Activated CD8-positive, alpha-beta memory T cell treated with anti-CD3 and anti-CD28 coated beads, Interleukin-2, amount 50 U/mL, for 1 hour (primary cell): ENCODE results near the gene PPM1B.
"Not testable (repeated sequence)": the region's sequence is repeated elsewhere in the genome, so short reads cannot be mapped to it uniquely, and the experiment has no call there.

Experiments
- DNase-seq: peaks from one replicate; pipeline ENCODE4 v3.0.0-alpha.2; 2020; ENCODE audit errors: extremely low read depth

PPM1B gene

DNA sequence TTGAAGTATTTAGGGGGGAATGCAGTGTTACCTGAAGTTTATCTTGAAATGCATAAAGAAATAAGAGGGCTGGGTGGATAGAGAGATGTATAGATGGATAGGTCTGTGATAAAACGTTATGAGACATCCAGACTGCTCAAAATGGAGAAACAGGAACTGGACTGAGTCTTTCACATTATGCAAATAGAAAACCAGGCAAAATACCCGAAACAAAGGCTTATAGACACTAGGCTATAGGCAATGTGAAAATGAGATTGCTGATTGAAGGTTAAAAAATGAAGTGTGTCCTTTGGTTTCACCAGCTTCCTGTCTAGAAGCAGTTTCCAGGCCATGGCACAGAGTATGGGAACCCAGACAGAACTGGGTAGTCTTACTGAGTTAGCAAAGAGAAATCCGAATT lies 81.7 kb downstream of the PPM1B start:
- no peak for DNase-seq

- DNase-seq, result no peak
Measured at GRCh38 chr2:44254023-44254422, 85.3 kb downstream of the PPM1B start.

GRCh38 chr2:44255704-44256103 lies 87.0 kb downstream of the PPM1B start:
- DNase-seq, result not testable (repeated sequence)

GRCh38 chr2:44257802-44258201 lies 89.1 kb downstream of the PPM1B start:
- DNase-seq, result not testable (repeated sequence)

GRCh38 chr2:44267269-44267795 lies 98.7 kb downstream of the PPM1B start:
- DNase-seq, result no peak

GRCh38 chr2:44267796-44268648 lies 99.3 kb downstream of the PPM1B start:
- no peak for DNase-seq

DNA sequence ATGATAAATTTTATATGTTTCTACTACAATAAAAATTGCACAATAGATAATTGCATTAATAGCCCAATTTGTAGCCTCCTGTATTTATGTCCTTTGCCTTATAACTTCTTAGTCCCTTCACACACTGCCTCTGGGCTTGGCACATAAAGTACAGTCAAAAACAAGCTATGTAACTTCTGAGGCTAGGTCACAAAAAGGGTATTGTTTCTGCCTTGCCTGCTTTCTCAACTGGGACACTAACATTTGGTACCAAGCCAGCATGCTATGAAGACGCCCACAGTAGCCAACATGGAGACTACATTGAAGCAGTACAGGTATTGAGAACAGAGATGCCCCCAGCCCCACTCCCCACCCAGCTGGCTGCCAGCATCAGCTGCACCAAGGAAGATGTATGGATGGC lies 101.2 kb downstream of the PPM1B start:
- DNase-seq, result no peak

DNA sequence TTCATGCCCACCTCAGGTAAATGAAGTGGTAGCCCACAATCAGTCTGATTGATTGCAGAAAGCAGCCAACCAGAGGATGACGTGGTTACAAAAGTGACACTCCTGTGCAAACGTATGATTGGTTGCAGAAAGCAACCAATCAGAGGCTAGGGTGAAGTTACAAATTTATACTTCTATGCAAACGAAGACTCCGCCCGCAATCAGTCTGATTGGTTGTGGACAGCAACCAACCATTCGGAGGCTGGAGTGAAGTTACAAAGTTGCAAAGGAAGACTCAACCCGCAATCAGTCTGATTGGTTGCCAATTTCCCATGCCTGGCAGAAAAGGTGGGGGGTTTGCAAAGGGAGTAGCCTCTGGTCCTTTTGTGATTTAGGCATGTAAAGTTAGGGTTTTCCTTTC lies 102.6 kb downstream of the PPM1B start:
- DNase-seq, result no peak

- DNase-seq, result no peak
Measured at GRCh38 chr2:44273076-44273475, 104.4 kb downstream of the PPM1B start.

- no peak for DNase-seq
Measured at GRCh38 chr2:44273596-44273995, 104.9 kb downstream of the PPM1B start.

DNA sequence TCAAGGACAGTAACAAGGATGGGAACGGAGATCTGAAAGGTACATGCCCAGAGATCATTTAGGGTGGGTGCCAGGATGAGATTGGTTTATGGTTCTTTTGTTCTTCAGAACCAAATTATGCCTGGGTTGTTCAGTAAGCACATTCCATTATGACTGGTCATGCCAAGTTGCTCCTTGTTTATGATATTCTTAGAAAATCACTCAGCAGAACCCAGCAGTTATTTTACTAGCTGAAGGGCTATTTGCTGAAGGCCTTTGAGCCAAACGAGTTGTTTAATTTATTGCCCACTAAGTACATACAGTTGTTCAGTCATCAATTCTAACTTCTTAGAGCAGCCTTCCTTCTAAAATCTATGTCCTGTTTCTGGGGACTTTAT lies 107.2 kb downstream of the PPM1B start:
- DNase-seq, result no peak

DNA sequence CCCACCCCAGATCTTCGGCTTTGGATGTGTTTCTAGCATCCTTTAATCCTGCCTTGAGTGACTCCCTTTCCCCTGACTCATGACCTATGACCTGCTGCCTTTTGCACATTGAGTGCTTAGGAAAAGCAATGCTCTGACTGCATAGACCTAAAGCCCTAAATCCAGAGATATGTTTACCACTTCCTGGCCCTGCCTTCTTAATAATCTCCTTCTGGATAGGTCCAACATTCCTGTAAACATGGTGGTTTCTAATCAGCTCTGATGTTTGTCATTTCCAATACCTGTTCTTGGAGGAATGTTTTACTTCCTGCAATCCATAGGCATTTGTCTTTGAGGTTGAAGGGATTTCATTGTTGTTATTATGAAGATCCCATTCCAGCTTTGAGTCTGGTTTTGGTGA lies 108.9 kb downstream of the PPM1B start:
- no peak for DNase-seq

DNA sequence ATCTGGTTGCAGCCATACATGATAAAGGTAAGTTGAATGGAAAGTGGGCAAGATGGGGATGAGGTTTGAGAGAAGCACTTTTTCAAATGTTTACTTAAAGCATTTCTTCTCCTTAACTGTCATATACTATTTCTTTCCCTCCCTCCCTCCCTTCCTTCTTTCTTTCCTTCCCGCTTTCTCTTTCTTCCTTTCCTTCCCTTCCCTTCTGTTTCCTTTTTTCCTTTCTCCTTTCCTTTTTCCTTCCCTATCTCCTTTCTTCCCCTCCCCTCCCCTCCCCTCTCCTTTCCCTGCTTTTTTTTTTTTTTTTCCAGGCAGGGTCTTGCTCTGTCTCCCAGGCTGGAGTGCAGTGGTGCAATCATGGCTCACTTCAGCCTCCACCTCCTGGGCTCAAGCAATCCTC lies 112.2 kb downstream of the PPM1B start:
- no peak for DNase-seq
